GM12892 (cell line): ENCODE measurements around the gene SUSD4.
"Not testable (repeated sequence)": the region's sequence is repeated elsewhere in the genome, so short reads cannot be mapped to it uniquely, and the experiment has no call there.

Source experiments
- DNase-seq: peaks from one replicate; pipeline ENCODE4 v3.0.0; 2011; ENCODE audit not compliant: insufficient read length
- FAIRE-seq: peaks from 2 replicates; lab custom pipeline; 2011; peaks lifted over from hg19 to GRCh38; lab: Jason Lieb, UNC
- POLR2A ChIP-seq: IDR thresholded peaks from 2 replicates; pipeline ENCODE4 v1.6.1; 2011; ENCODE audit warnings: low read depth, low read length, control low read depth
- POLR2AphosphoS5 ChIP-seq: IDR thresholded peaks from 2 replicates; pipeline ENCODE4 v1.6.1; 2011; ENCODE audit warnings: low read depth, low read length, control low read depth
- TAF1 ChIP-seq: IDR thresholded peaks from 2 replicates; pipeline ENCODE4 v1.6.1; 2011; ENCODE audit warnings: low read depth, mild to moderate bottlenecking, control low read depth, low read length, borderline replicate concordance

Gene SUSD4

GRCh38 chr1:223258751-223259198, 105.2 kb downstream of the SUSD4 start:
- DNase-seq (no peak), FAIRE-seq (no peak)

DNA sequence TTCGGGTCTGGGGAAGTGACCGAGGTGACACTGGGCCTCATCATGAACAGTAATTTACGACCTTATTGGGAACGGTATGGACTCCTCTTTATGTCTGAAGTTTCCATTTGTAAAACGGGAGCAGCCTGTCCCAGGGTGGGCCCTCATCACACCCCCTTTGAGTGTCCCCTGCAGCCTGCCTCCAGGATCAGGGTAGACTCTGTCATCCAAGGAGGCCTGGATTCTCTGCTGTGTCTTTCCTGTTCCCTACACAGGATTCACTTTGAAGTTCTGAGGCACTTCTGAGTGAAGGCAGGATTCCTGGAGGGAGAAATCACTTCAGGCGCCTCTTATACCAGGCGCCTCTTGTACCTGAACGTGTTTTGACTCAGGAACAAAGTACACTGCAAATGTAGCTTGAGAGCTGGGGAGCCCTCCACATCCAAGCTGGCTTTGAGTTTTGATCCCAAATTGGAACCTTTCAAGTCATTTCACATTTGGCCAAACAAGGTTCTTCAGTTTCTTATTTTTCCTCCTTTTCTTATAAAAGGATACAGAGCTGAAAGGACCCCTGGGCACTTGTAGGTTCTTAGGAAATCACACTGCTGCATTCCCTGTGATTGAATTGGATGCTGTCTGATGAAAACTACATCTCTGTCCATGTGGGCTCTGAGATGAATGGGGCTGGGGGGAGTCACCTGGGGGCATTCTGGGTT, 106.0 kb downstream of the SUSD4 start:
- TF ChIP-seq TAF1 (no peak), POLR2AphosphoS5 (no peak), POLR2A (no peak)
- FAIRE-seq (no peak), DNase-seq (no peak)

More at GRCh38 chr1:223258751-223259198, 105.2 kb downstream of the SUSD4 start:
- TF ChIP-seq POLR2AphosphoS5: no peak
- no peak for TF ChIP-seq POLR2A

DNA sequence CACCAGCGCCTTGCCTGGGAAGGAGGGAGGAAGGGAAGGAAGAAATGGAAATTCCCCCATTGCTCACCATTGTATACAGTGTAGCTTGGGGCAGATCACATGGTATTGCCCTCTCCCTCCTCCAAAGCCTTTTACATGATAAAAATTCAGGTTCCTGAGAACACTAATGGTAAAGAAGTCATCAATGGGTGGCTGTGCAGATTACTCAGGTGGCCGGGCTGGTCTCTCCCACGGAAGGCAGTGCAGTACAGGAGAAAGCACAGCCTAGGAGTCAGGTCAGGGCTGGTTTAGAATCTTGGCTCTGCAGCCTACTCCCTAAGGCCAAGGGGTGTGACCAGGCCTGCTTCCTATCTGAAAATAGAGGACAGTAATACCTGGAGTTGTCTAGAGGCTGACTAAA, 107.9 kb downstream of the SUSD4 start:
- DNase-seq (no peak), FAIRE-seq (no peak)
- no peak for TF ChIP-seq POLR2AphosphoS5
- TF ChIP-seq TAF1: no peak
- no peak for TF ChIP-seq POLR2A

GRCh38 chr1:223253916-223254315, 110.1 kb downstream of the SUSD4 start:
- TF ChIP-seq POLR2AphosphoS5: no peak
- TF ChIP-seq POLR2A: no peak
- TF ChIP-seq TAF1: no peak
- DNase-seq (no peak), FAIRE-seq (no peak)

GRCh38 chr1:223251387-223251786, 112.6 kb downstream of the SUSD4 start:
- not testable (repeated sequence) for FAIRE-seq, DNase-seq

GRCh38 chr1:223250632-223251015, 113.4 kb downstream of the SUSD4 start:
- FAIRE-seq: no peak
- no peak for DNase-seq
- no peak for TF ChIP-seq POLR2AphosphoS5

DNA sequence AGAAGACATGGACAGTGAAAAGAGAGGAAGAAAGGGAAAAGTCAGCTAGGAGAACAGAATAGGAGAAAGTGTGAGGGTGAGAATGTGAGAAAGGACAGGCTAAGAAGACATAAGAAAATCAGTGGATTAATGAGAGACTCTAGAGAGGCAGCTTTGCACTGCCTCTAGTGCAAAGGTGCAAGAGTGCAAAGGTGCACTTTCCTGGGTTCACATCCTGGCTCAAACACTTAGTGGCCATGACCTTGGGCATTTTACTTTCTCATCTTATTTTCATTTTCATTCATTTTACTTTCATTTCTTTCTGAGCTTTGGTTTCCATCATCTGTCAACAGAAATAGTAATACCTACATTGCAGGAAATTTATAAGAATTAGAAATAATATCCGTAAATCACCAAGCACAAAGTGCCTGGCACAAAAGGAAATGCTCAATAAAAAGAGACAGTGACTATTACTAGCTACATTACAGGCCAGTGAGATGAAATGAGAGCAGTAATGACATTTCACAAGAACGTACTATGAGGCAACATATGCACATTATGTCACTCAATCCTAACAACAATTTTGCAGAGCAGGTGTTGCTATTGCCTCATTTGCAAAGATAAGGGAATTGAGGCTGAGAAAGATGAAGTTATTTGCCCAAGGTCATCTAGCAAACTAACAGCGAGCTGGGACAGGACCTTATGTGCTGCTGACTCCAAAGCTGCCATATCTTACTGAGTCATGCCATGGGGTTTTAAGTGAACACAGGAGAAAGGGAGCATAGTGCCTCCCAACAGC, 113.9 kb downstream of the SUSD4 start:
- TF ChIP-seq POLR2AphosphoS5: no peak
- TF ChIP-seq TAF1: no peak
- TF ChIP-seq POLR2A: no peak
- FAIRE-seq: no peak
- no peak for DNase-seq

GRCh38 chr1:223248770-223249140, 115.2 kb downstream of the SUSD4 start:
- FAIRE-seq (no peak), DNase-seq (no peak)
- TF ChIP-seq POLR2A (no peak), TAF1 (no peak), POLR2AphosphoS5 (no peak)

GRCh38 chr1:223248001-223248769, 115.8 kb downstream of the SUSD4 start:
- FAIRE-seq: no peak

DNA sequence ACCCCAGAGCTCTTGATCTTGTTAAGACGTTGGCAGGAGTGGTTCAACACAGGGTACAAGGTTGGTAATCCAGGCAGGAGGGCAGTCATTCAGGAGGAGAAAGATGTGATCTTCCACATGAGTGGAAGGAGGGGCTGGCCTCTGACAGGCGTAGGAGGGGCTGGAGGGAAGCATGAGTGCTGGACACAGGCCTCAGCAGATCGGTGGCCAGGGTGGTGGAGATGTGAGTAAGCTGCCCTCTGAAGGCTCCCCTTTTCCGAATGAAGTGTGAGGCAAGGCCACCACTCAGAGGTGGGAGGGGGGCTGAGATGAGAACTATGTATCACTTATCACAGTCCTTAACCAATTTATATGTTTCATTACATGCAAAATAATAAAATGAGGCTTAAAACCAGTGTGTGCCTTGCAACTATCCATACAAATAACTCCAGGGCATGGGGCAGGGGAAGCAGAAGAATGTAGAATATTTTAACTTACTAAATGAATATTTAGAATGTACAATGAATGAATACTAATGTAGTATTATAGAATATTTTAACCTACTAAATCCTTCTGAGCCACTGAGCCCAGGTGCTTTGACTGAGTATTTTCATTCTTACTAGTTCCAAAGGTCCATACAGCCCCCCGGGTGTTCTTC, 117.4 kb downstream of the SUSD4 start:
- no peak for TF ChIP-seq POLR2A
- DNase-seq: no peak
- no peak for FAIRE-seq

More at GRCh38 chr1:223248001-223248769, 115.8 kb downstream of the SUSD4 start:
- TF ChIP-seq POLR2AphosphoS5 (no peak), TAF1 (no peak), POLR2A (no peak)
- no peak for DNase-seq

DNA sequence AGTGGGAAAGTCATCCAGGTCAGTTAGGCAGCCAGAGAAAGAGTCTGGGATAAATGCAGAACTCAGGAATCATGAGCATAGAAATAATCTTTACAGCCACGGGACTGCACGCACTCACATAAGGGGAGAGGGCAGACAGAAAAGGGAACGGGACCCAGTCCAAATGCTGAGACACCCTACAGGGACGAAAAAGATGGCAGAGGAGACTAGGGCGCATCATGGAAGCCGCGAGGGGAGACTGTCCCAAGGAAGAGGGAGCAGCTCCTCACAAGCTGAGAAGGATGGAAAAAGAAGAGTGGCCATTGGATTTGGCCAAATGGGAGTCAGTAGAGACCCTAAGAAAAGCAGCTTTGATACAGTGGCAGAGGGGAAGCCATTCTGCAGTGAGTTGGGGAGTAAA, 118.0 kb downstream of the SUSD4 start:
- TF ChIP-seq POLR2AphosphoS5 (no peak), POLR2A (no peak), TAF1 (no peak)
- DNase-seq (no peak), FAIRE-seq (no peak)

GRCh38 chr1:223245411-223245810, 118.6 kb downstream of the SUSD4 start:
- TF ChIP-seq TAF1: no peak
- TF ChIP-seq POLR2A: no peak
- TF ChIP-seq POLR2AphosphoS5: no peak
- FAIRE-seq (no peak), DNase-seq (no peak)
